ENCODE results near the gene MIA.
"Not testable (repeated sequence)": the region's sequence is repeated elsewhere in the genome, so short reads cannot be mapped to it uniquely, and the experiment has no call there.

- TF ChIP-seq, protein P1, sequence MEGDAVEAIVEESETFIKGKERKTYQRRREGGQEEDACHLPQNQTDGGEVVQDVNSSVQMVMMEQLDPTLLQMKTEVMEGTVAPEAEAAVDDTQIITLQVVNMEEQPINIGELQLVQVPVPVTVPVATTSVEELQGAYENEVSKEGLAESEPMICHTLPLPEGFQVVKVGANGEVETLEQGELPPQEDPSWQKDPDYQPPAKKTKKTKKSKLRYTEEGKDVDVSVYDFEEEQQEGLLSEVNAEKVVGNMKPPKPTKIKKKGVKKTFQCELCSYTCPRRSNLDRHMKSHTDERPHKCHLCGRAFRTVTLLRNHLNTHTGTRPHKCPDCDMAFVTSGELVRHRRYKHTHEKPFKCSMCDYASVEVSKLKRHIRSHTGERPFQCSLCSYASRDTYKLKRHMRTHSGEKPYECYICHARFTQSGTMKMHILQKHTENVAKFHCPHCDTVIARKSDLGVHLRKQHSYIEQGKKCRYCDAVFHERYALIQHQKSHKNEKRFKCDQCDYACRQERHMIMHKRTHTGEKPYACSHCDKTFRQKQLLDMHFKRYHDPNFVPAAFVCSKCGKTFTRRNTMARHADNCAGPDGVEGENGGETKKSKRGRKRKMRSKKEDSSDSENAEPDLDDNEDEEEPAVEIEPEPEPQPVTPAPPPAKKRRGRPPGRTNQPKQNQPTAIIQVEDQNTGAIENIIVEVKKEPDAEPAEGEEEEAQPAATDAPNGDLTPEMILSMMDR (IDR thresholded peaks at IDR 0.05; ENCODE audit: low read length), result not testable (repeated sequence)
- not testable (repeated sequence) for TF ChIP-seq EZH2 (optimal IDR thresholded peaks at IDR 0.05; ENCODE audit: low read depth, low read length); EZH2phosphoT487 (IDR thresholded peaks at IDR 0.05; ENCODE audit: low read length)
Measured at GRCh38 chr19:40730065-40730464, 45.3 kb upstream of the MIA start.

All from MM.1S (cell line).